HCT116 (cell line): ENCODE results near the gene MACF1. TPM values are rescaled to one million over a fixed set of nuclear protein-coding genes. Genes with fewer than 3 reads are reported as not detected.

Source experiments
- ATAC-seq: fragments of 200-7000 bp; cut with Tn5 transposase; 2 replicates; pipeline ENCODE4 v1.9.1; 2020; ENCODE audit warnings: mild to moderate bottlenecking, moderate library complexity
- BruUV-seq: library from RNA; stranded (reverse); fragments of 400-500 nt; replicated peaks from 2 replicates; lab custom pipeline; 2021; lab: Mats Ljungman, UMichigan
- CTCF ChIA-PET: fragments of 300-600 bp; sonication (Branson Sonifier 250); formaldehyde crosslinking; loops from one replicate; lab custom pipeline; 2021; ENCODE audit warnings: antibody characterized with exemption; lab: Charles Lee
- POLR2A ChIA-PET: fragments of 300-600, 350-600 bp; sonication (Branson Sonifier 250); formaldehyde crosslinking; loops from one replicate; lab custom pipeline; 2021; ENCODE audit warnings: antibody characterized with exemption; lab: Charles Lee
- RAD21 ChIA-PET, 2 experiments: fragments of 300-600 bp; sonication (Branson Sonifier 250); formaldehyde crosslinking; loops; one replicate each; lab custom pipeline; 2023; ENCODE audit warnings: low total read pairs in 2 of 2; ENCODE audit not compliant: uncharacterized antibody in 2 of 2, unreplicated experiment in 2 of 2, low non-redundant PET in 1 of 2; lab: Charles Lee
- DNase-seq: peaks from one replicate; pipeline ENCODE4 v3.0.0-alpha.2; 2010; ENCODE audit warnings: low read depth, low spot score
- H2AFZ ChIP-seq: fragments of 200-600 bp; shearing (Covaris generic), sonication (generic); 2 replicates; pipeline ENCODE4 v1.6.1; 2017; ENCODE audit warnings: low read depth, mixed run types, mixed read lengths, antibody characterized with exemption, low read length; ENCODE audit not compliant: poor library complexity, severe bottlenecking
- H3K27ac ChIP-seq: 2 replicates; pipeline ENCODE4 v1.5.1; 2012; ENCODE audit warnings: low read depth, low read length
- H3K27me3 ChIP-seq: fragments of 200-600 bp; sonication (generic); 2 replicates; pipeline ENCODE4 v1.6.1; 2016; ENCODE audit warnings: mixed run types, low read length, mixed read lengths; ENCODE audit not compliant: insufficient read depth
- H3K36me3 ChIP-seq, 2 experiments: fragments of 200-500 bp in 1 of 2; fragments of 200-600 bp in 1 of 2; sonication (Bioruptor generic) in 1 of 2; sonication (generic) in 1 of 2; 2 replicates each; pipeline versions ENCODE4 v1.5.1 to v1.6.1; 2014 to 2016; ENCODE audit warnings: low read length in 2 of 2, inconsistent platforms in 1 of 2, mixed read lengths in 1 of 2, mixed run types in 1 of 2; ENCODE audit not compliant: insufficient read depth in 2 of 2, control insufficient read depth in 1 of 2
- H3K4me1 ChIP-seq, 2 experiments: fragments of 200-600 bp in 1 of 2; sonication (generic) in 1 of 2; 2 replicates each; pipeline versions ENCODE4 v1.5.1 to v1.6.1; 2012 to 2017; ENCODE audit warnings: low read length in 2 of 2, inconsistent platforms in 1 of 2, mild to moderate bottlenecking in 1 of 2, mixed read lengths in 1 of 2, mixed run types in 1 of 2, moderate library complexity in 1 of 2; ENCODE audit not compliant: insufficient read depth in 2 of 2, control insufficient read depth in 1 of 2
- H3K4me2 ChIP-seq: fragments of 200-600 bp; sonication (generic); 2 replicates; pipeline ENCODE4 v1.6.1; 2017; ENCODE audit warnings: mixed run types, low read length, mixed read lengths
- H3K4me3 ChIP-seq, 2 experiments: fragments of 200-600 bp in 1 of 2; sonication (generic) in 1 of 2; replicated peaks in 1 of 2; 2 replicates each; pipeline ENCODE4 v1.5.1; 2011 to 2016; ENCODE audit warnings: low read length in 2 of 2, control low read depth in 1 of 2, low read depth in 1 of 2, mild to moderate bottlenecking in 1 of 2, mixed read lengths in 1 of 2, mixed run types in 1 of 2
- H3K79me2 ChIP-seq: fragments of 200-600 bp; sonication (generic); 2 replicates; pipeline ENCODE4 v1.6.1; 2017; ENCODE audit warnings: mild to moderate bottlenecking, mixed run types, low read length, moderate library complexity, mixed read lengths; ENCODE audit not compliant: insufficient read depth
- H3K9ac ChIP-seq: fragments of 200-600 bp; sonication (generic); 2 replicates; pipeline ENCODE4 v1.6.1; 2016; ENCODE audit warnings: low read length, mixed read lengths
- H3K9me2 ChIP-seq: fragments of 200-600 bp; sonication (generic), shearing (Covaris generic); 2 replicates; pipeline ENCODE4 v1.6.1; 2017; ENCODE audit warnings: mixed run types, mild to moderate bottlenecking, moderate library complexity; ENCODE audit not compliant: insufficient read depth
- H3K9me3 ChIP-seq, 2 experiments: fragments of 200-500 bp in 1 of 2; fragments of 200-600 bp in 1 of 2; sonication (Bioruptor generic) in 1 of 2; sonication (generic) in 1 of 2; 2 replicates each; pipeline ENCODE4 v1.6.1; 2014 to 2017; ENCODE audit warnings: low read length in 2 of 2, mixed read lengths in 2 of 2, inconsistent platforms in 1 of 2, low read depth in 1 of 2, mild to moderate bottlenecking in 1 of 2, mixed run types in 1 of 2, moderate library complexity in 1 of 2; ENCODE audit not compliant: control insufficient read depth in 1 of 2, insufficient read depth in 1 of 2
- H4K20me1 ChIP-seq: fragments of 200-600 bp; sonication (generic), shearing (Covaris generic); 2 replicates; pipeline ENCODE4 v1.6.1; 2017; ENCODE audit warnings: mixed run types, mild to moderate bottlenecking, moderate library complexity; ENCODE audit not compliant: insufficient read depth
- CEBPB ChIP-seq: IDR thresholded peaks from 2 replicates; pipeline ENCODE4 v1.6.1; 2012; ENCODE audit warnings: low read depth
- EGR1 ChIP-seq: IDR thresholded peaks from 2 replicates; pipeline ENCODE4 v1.6.1; 2012; ENCODE audit warnings: low read depth
- EZH2 ChIP-seq: fragments of 200-600 bp; sonication (generic); IDR thresholded peaks from 2 replicates; pipeline ENCODE4 v1.6.1; 2017; ENCODE audit warnings: antibody characterized with exemption, mixed run types
- EZH2phosphoT487 ChIP-seq: fragments of 200-600 bp; IDR thresholded peaks from 2 replicates; pipeline ENCODE4 v1.6.1; 2018; ENCODE audit warnings: antibody characterized with exemption, borderline replicate concordance
- FOSL1 ChIP-seq: IDR thresholded peaks from 2 replicates; pipeline ENCODE4 v1.6.1; 2012; ENCODE audit warnings: low read depth
- JUND ChIP-seq: IDR thresholded peaks from 2 replicates; pipeline ENCODE4 v1.6.1; 2012
- POLR2A ChIP-seq: IDR thresholded peaks from 2 replicates; pipeline ENCODE4 v1.7.0; 2011; ENCODE audit warnings: borderline replicate concordance; ENCODE audit not compliant: insufficient read depth, insufficient read length; ENCODE audit errors: extremely low read depth
- POLR2AphosphoS5 ChIP-seq: IDR thresholded peaks from 2 replicates; pipeline ENCODE4 v1.6.1; 2011; ENCODE audit warnings: mild to moderate bottlenecking, low read depth, low read length, moderate library complexity
- SP1 ChIP-seq: IDR thresholded peaks from 2 replicates; pipeline ENCODE4 v1.6.1; 2012; ENCODE audit warnings: low read depth
- SRF ChIP-seq: IDR thresholded peaks from 2 replicates; pipeline ENCODE4 v1.6.1; 2012; ENCODE audit warnings: low read depth
- TCF7L2 ChIP-seq: IDR thresholded peaks from 2 replicates; pipeline ENCODE4 v1.7.0; 2011; ENCODE audit warnings: borderline replicate concordance, inconsistent platforms; ENCODE audit not compliant: insufficient read depth, insufficient read length; ENCODE audit errors: extremely low read depth
- YY1 ChIP-seq: IDR thresholded peaks from 2 replicates; pipeline ENCODE4 v1.6.1; 2011; ENCODE audit warnings: low read length, low read depth, moderate library complexity, mild to moderate bottlenecking; ENCODE audit not compliant: insufficient replicate concordance; ENCODE audit errors: extremely low read depth
- ZFX ChIP-seq: fragments of 450-650 bp; IDR thresholded peaks from 2 replicates; pipeline ENCODE4 v1.6.1; 2017
- intact Hi-C: fragments of 100-400 bp; cut with micrococcal nuclease; formaldehyde crosslinking; loops from 2 replicates; pipeline ENCODE4 v1.10.0; 2022
- total RNA-seq: library from RNA; stranded (reverse); gene quantifications from one replicate; pipeline ENCODE4 v1.2.1, GENCODE V29; 2021; ENCODE audit not compliant: unreplicated experiment
- TF ChIP-seq, protein P1 (sequence below): IDR thresholded peaks from 2 replicates; pipeline ENCODE4 v1.6.1; 2012; ENCODE audit warnings: low read depth
- TF ChIP-seq, protein P2 (sequence below): IDR thresholded peaks from 2 replicates; pipeline ENCODE4 v1.6.1; 2011; ENCODE audit warnings: mild to moderate bottlenecking, low read length, moderate library complexity; ENCODE audit not compliant: insufficient replicate concordance; ENCODE audit errors: extremely low read depth
- TF ChIP-seq, protein P3 (sequence below): IDR thresholded peaks from 2 replicates; pipeline ENCODE4 v1.6.1; 2012

Gene MACF1
- total RNA-seq, 1 experiment from 2014 or later: 146 TPM

DNA sequence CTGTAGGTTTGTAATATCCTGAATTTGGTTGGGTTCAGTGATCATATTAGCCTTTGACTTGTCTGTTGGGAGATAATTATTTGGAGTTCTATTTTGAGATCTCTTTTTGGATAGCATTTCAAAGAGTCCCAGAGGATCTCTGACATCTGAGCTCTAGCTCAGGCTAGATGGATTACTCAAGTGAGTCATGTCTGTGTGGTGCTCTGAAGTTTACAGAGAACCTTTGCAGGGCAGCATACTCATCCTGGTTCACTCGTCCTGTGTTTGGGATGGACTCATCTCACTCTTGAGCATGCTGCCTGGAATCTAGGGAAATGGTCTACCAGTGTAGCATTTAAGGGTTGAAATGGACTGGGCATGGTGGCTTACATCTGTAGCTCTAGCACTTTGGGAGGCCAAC, 257.6 kb downstream of the MACF1 start:
- H4K20me1 ChIP-seq: no peaks in the 10 kb centered on the region
- H3K36me3 ChIP-seq: peaks cover 48% of the 10 kb centered on the region in 2 experiments; a peak in 3 of 4 replicates
- no peak for DNase-seq
- H2AFZ ChIP-seq: no peak overlapping the region
- no peak overlapping the region for H3K27ac ChIP-seq
- TF ChIP-seq, protein P1, sequence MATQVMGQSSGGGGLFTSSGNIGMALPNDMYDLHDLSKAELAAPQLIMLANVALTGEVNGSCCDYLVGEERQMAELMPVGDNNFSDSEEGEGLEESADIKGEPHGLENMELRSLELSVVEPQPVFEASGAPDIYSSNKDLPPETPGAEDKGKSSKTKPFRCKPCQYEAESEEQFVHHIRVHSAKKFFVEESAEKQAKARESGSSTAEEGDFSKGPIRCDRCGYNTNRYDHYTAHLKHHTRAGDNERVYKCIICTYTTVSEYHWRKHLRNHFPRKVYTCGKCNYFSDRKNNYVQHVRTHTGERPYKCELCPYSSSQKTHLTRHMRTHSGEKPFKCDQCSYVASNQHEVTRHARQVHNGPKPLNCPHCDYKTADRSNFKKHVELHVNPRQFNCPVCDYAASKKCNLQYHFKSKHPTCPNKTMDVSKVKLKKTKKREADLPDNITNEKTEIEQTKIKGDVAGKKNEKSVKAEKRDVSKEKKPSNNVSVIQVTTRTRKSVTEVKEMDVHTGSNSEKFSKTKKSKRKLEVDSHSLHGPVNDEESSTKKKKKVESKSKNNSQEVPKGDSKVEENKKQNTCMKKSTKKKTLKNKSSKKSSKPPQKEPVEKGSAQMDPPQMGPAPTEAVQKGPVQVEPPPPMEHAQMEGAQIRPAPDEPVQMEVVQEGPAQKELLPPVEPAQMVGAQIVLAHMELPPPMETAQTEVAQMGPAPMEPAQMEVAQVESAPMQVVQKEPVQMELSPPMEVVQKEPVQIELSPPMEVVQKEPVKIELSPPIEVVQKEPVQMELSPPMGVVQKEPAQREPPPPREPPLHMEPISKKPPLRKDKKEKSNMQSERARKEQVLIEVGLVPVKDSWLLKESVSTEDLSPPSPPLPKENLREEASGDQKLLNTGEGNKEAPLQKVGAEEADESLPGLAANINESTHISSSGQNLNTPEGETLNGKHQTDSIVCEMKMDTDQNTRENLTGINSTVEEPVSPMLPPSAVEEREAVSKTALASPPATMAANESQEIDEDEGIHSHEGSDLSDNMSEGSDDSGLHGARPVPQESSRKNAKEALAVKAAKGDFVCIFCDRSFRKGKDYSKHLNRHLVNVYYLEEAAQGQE: no peak
- TF ChIP-seq POLR2A (no peak), FOSL1 (no peak), JUND (no peak), SRF (no peak), ZFX (no peak), EGR1 (no peak), TCF7L2 (no peak), SP1 (no peak), POLR2AphosphoS5 (no peak), EZH2 (no peak), EZH2phosphoT487 (no peak), CEBPB (no peak), YY1 (no peak)
- TF ChIP-seq, protein P2, sequence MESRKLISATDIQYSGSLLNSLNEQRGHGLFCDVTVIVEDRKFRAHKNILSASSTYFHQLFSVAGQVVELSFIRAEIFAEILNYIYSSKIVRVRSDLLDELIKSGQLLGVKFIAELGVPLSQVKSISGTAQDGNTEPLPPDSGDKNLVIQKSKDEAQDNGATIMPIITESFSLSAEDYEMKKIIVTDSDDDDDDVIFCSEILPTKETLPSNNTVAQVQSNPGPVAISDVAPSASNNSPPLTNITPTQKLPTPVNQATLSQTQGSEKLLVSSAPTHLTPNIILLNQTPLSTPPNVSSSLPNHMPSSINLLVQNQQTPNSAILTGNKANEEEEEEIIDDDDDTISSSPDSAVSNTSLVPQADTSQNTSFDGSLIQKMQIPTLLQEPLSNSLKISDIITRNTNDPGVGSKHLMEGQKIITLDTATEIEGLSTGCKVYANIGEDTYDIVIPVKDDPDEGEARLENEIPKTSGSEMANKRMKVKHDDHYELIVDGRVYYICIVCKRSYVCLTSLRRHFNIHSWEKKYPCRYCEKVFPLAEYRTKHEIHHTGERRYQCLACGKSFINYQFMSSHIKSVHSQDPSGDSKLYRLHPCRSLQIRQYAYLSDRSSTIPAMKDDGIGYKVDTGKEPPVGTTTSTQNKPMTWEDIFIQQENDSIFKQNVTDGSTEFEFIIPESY: no peak
- TF ChIP-seq, protein P3, sequence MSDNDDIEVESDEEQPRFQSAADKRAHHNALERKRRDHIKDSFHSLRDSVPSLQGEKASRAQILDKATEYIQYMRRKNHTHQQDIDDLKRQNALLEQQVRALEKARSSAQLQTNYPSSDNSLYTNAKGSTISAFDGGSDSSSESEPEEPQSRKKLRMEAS: no peak
- H3K79me2 ChIP-seq: no peaks in the 10 kb centered on the region
- BruUV-seq: no TSS peak
- H3K9me3 ChIP-seq: no peaks in the 10 kb centered on the region
- H3K4me3 ChIP-seq: no peak overlapping the region
- intact Hi-C loops: no loop called here
- no peak overlapping the region for H3K4me2 ChIP-seq
- no peak overlapping the region for H3K9ac ChIP-seq
- ChIA-PET POLR2A (no interaction called here), RAD21 (no interaction called here), CTCF (no interaction called here)
- no peaks in the 10 kb centered on the region for H3K27me3 ChIP-seq
- no peaks in the 10 kb centered on the region for H3K4me1 ChIP-seq
- ATAC-seq: no peak
- no peaks in the 10 kb centered on the region for H3K9me2 ChIP-seq
